Measurements from ENCODE around the gene RALGAPA1.

DNA sequence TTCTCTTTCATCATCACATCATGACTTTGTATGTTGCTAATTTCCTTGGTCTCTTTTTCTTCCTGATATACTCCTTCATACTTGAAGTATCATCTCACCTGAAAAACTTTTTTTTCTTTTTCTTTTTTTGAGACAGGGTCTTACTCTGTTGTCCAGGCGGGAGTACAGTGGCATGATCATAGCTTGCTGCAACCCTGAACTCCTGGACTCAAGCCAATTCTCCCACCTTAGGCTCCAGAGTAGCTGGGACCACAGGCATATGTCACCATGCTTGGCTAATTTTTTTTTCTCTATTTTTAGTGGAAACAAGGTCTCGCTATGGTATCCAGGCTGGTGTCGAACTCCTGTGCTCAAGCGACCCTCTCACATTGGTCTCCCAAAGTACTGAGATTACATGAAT, 107.6 kb downstream of the RALGAPA1 start:
- TF ChIP-seq, protein P1, sequence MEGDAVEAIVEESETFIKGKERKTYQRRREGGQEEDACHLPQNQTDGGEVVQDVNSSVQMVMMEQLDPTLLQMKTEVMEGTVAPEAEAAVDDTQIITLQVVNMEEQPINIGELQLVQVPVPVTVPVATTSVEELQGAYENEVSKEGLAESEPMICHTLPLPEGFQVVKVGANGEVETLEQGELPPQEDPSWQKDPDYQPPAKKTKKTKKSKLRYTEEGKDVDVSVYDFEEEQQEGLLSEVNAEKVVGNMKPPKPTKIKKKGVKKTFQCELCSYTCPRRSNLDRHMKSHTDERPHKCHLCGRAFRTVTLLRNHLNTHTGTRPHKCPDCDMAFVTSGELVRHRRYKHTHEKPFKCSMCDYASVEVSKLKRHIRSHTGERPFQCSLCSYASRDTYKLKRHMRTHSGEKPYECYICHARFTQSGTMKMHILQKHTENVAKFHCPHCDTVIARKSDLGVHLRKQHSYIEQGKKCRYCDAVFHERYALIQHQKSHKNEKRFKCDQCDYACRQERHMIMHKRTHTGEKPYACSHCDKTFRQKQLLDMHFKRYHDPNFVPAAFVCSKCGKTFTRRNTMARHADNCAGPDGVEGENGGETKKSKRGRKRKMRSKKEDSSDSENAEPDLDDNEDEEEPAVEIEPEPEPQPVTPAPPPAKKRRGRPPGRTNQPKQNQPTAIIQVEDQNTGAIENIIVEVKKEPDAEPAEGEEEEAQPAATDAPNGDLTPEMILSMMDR (IDR thresholded peaks at IDR 0.05): no peak
- TF ChIP-seq POLR2A (IDR thresholded peaks at IDR 0.05): no peak
